Measurements from ENCODE around the gene ITPRIP.

ITPRIP gene

GRCh38 chr10:104311184-104311720, 27.0 kb downstream of the ITPRIP start:
- DNase-seq (ENCODE audit: low spot score): no peak
- TF ChIP-seq, protein P1, sequence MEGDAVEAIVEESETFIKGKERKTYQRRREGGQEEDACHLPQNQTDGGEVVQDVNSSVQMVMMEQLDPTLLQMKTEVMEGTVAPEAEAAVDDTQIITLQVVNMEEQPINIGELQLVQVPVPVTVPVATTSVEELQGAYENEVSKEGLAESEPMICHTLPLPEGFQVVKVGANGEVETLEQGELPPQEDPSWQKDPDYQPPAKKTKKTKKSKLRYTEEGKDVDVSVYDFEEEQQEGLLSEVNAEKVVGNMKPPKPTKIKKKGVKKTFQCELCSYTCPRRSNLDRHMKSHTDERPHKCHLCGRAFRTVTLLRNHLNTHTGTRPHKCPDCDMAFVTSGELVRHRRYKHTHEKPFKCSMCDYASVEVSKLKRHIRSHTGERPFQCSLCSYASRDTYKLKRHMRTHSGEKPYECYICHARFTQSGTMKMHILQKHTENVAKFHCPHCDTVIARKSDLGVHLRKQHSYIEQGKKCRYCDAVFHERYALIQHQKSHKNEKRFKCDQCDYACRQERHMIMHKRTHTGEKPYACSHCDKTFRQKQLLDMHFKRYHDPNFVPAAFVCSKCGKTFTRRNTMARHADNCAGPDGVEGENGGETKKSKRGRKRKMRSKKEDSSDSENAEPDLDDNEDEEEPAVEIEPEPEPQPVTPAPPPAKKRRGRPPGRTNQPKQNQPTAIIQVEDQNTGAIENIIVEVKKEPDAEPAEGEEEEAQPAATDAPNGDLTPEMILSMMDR (IDR thresholded peaks at IDR 0.05; ENCODE audit: extremely low read depth, missing control alignments): no peak

DNA sequence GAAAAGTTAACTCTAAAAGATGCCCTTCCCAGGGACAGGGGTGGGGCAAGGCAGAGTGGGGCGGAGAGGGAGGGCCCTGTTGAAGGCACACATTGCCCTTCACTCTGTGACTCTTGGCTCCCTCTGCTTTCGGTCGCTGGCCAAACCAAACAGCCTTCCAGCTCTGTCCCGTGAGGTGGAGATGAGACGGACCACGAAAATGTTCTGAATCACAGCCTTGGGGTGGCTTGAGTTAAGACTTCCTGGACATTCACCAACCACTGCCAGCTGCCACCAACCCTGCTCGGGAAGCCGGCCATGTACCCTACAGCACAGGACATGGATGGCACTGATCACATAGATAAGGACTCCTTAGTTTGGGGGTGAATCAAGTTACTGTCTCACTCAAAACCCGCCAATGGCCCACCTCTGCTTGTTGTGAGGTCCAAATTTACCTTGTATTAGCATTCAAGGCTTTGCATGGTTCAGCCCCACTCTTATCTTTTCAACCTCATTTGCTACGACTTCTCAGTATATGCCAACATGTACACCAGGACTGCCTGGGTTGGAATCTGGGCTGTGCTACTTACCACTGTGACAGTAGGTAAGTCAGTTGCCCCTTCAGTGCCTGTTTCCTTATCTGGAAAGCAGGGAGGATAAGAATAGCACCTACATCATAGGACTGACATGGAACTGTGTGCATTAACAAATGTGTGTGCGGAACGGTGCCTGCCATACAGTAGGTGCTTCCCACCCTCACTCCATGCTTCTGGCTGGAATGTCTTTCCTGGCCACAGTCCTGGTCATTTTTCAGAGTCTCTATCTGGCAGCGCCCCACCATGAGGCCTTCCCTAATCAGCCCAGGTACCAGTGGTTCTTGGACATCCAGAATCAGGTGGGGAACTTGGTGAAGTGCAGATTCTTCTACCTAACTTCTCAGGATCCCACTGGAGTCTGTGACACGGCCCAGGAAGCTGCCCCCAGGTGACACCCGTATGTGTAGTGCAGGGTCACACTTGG, 28.0 kb downstream of the ITPRIP start:
- TF ChIP-seq, protein P1 (IDR thresholded peaks at IDR 0.05; ENCODE audit: extremely low read depth, missing control alignments): no peak
- DNase-seq (ENCODE audit: low spot score): no peak

- TF ChIP-seq, protein P1 (IDR thresholded peaks at IDR 0.05; ENCODE audit: extremely low read depth, missing control alignments): no peak
- DNase-seq (ENCODE audit: low spot score): peak; percentile 77
These were observed 29.8 kb downstream of the ITPRIP start for GRCh38 chr10:104308439-104308903.

GRCh38 chr10:104307576-104308438, 30.5 kb downstream of the ITPRIP start:
- DNase-seq (ENCODE audit: low spot score): no peak
- TF ChIP-seq, protein P1 (IDR thresholded peaks at IDR 0.05; ENCODE audit: extremely low read depth, missing control alignments): no peak

GRCh38 chr10:104306897-104307296, 31.4 kb downstream of the ITPRIP start:
- TF ChIP-seq, protein P1 (IDR thresholded peaks at IDR 0.05; ENCODE audit: extremely low read depth, missing control alignments): no peak

GRCh38 chr10:104304927-104305326, 33.3 kb downstream of the ITPRIP start:
- DNase-seq (ENCODE audit: low spot score): no peak
- TF ChIP-seq, protein P1 (IDR thresholded peaks at IDR 0.05; ENCODE audit: extremely low read depth, missing control alignments): no peak

More at GRCh38 chr10:104306897-104307296, 31.4 kb downstream of the ITPRIP start:
- DNase-seq (ENCODE audit: low spot score): no peak
